GM12878 (cell line): ENCODE results near the gene LGALS1. TPM values are rescaled to one million over a fixed set of nuclear protein-coding genes. Genes with fewer than 3 reads are reported as not detected.
A peak's percentile ranks its signal among the peaks of the same experiment; 100 is the strongest.

ENCODE experiments used
- ASH2L ChIP-seq: fragments of 300-600, 200-600 bp; sonication (generic); IDR thresholded peaks from 2 replicates; pipeline ENCODE4 v1.6.1; 2017; ENCODE audit warnings: low read depth, mild to moderate bottlenecking, borderline replicate concordance
- BMI1 ChIP-seq: fragments of 450-650 bp; IDR thresholded peaks from 2 replicates; pipeline ENCODE4 v1.6.1; 2016; ENCODE audit warnings: mild to moderate bottlenecking, moderate library complexity, borderline replicate concordance
- CBFB ChIP-seq: IDR thresholded peaks from 2 replicates; pipeline ENCODE4 v1.6.1; 2016; ENCODE audit warnings: antibody characterized with exemption, low read depth
- CBX5 ChIP-seq: sonication (generic); IDR thresholded peaks from 2 replicates; pipeline ENCODE4 v1.6.1; 2016; ENCODE audit warnings: low read depth, moderate library complexity, mild to moderate bottlenecking, inconsistent platforms
- HDAC2 ChIP-seq: fragments of 200-600 bp; sonication (generic); IDR thresholded peaks from 2 replicates; pipeline ENCODE4 v1.6.1; 2017
- KLF5 ChIP-seq: fragments of 450-650 bp; IDR thresholded peaks from 2 replicates; pipeline ENCODE4 v1.6.1; 2014; ENCODE audit warnings: mild to moderate bottlenecking; ENCODE audit not compliant: partially characterized antibody
- MEF2B ChIP-seq: fragments of 450-650 bp; IDR thresholded peaks from 2 replicates; pipeline ENCODE4 v1.6.1; 2018; ENCODE audit warnings: mild to moderate bottlenecking, moderate library complexity; ENCODE audit not compliant: partially characterized antibody, poor library complexity, severe bottlenecking
- NFYB ChIP-seq: IDR thresholded peaks from 2 replicates; pipeline ENCODE4 v1.6.1; 2011; ENCODE audit warnings: low read depth, mild to moderate bottlenecking, low read length, improper control_type of control experiment, moderate library complexity; ENCODE audit not compliant: insufficient read depth
- TCF3 ChIP-seq: IDR thresholded peaks from 2 replicates; pipeline ENCODE4 v1.6.1; 2012; ENCODE audit warnings: low read depth, mild to moderate bottlenecking, low read length, borderline replicate concordance; ENCODE audit not compliant: insufficient read depth
- YY1 ChIP-seq: IDR thresholded peaks from 2 replicates; pipeline ENCODE4 v1.6.1; 2011; ENCODE audit warnings: low read depth, mild to moderate bottlenecking, low read length
- ZNF207 ChIP-seq: fragments of 450-650 bp; IDR thresholded peaks from 2 replicates; pipeline ENCODE4 v1.6.1; 2014; ENCODE audit warnings: antibody characterized with exemption, mild to moderate bottlenecking, borderline replicate concordance
- ZNF274 ChIP-seq: IDR thresholded peaks from one replicate; pipeline ENCODE4 v1.8.0; 2011; ENCODE audit not compliant: insufficient read length, insufficient read depth
- polyA plus RNA-seq, 11 experiments: library from polyadenylated mRNA; depleted of rRNA in 4 of 11; unstranded in 6 of 11; stranded (reverse) in 5 of 11; fragments of >200 nt; fragmentation: Nextera tagmentation in 4 of 11; fragmentation: Illumina TruSeq in 1 of 11; extraction: Ambion mirVana in 4 of 11; extraction: Trizol in 1 of 11; gene quantifications; 1 replicate in 1 of 11; 2 replicates in 10 of 11; pipeline versions ENCODE4 v1.2.1 to v1.2.3, GENCODE V29; 2011 to 2016; ENCODE audit warnings: inconsistent platforms in 2 of 11, missing spikeins in 2 of 11, low read depth in 1 of 11
- total RNA-seq, 4 experiments: library from RNA; depleted of rRNA in 3 of 4; stranded (reverse); fragments of >200 nt in 3 of 4; fragmentation: Illumina TruSeq in 1 of 4; extraction: Trizol in 1 of 4; gene quantifications; 2 replicates each; pipeline versions ENCODE4 v1.2.1 to v1.2.3, GENCODE V29; 2013 to 2021
- TF ChIP-seq, protein P1 (sequence below): fragments of 150-350 bp; IDR thresholded peaks from 2 replicates; pipeline ENCODE4 v1.6.1; 2014; ENCODE audit warnings: mild to moderate bottlenecking, low read depth, low read length
- TF ChIP-seq, protein P2 (sequence below), 3 experiments: IDR thresholded peaks in 2 of 3; conservative IDR thresholded peaks in 1 of 3; 2 replicates each; pipeline ENCODE4 v1.5.1; 2011; ENCODE audit warnings: low read depth in 3 of 3, low read length in 3 of 3, mild to moderate bottlenecking in 3 of 3, control low read depth in 2 of 3, moderate library complexity in 2 of 3, inconsistent platforms in 1 of 3, mixed read lengths in 1 of 3; ENCODE audit not compliant: control insufficient read depth in 2 of 3, insufficient read depth in 1 of 3; ENCODE audit errors: extremely low read depth in 1 of 3
- TF ChIP-seq, protein P3 (sequence below): fragments of 450-650 bp; IDR thresholded peaks from 2 replicates; pipeline ENCODE4 v1.6.1; 2016; ENCODE audit warnings: mild to moderate bottlenecking, moderate library complexity, borderline replicate concordance
- TF ChIP-seq, protein P4 (sequence below): fragments of 450-650 bp; IDR thresholded peaks from 2 replicates; pipeline ENCODE4 v1.6.1; 2017; ENCODE audit warnings: mild to moderate bottlenecking, moderate library complexity
- TF ChIP-seq, protein P5 (sequence below): IDR thresholded peaks from 2 replicates; pipeline ENCODE4 v1.6.1; 2011; ENCODE audit warnings: low read depth, low read length, improper control_type of control experiment, borderline replicate concordance

Gene LGALS1
- total and polyA plus RNA-seq, 10 of the 15 experiments (the other 5 are each of a cell fraction or from before 2014, with no cell fraction given), result 312 to 1,889 (median 706) TPM

DNA sequence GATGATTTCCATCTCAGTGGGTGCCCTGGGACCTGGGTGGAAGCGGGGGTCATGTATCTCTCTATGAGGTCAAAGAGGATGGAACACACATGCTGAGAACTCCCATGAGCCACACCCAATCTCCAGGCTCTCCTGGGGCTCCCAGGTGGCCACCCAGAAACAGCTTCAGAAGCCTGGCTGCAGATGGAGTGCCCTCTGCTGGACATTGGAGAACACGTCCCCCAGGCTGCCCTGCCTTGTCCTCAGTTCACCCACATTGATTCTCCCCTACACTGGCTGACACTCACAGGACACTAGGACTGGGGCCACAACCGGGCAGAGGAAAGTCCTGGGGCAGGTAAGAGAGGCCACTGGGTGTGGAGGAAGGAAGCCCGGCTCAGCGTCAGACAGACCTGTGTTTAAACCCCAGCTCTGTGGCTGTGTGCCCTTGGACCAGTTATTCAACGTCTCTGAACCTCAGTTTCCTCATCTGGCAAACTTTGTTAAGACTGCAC, 6.2 kb downstream of the LGALS1 start (continued):
- TF ChIP-seq YY1 (peak; percentile 78), ASH2L (no peak), MEF2B (peak; percentile 60), CBFB (no peak), CBX5 (no peak), NFYB (no peak), BMI1 (no peak), TCF3 (0 out of 2 replicates have a peak, but pooled peaks have one; percentile 50), ZNF274 (no peak), HDAC2 (no peak), ZNF207 (0 out of 2 replicates have a peak, but pooled peaks have one; percentile 20), KLF5 (no peak)
- TF ChIP-seq, protein P1, sequence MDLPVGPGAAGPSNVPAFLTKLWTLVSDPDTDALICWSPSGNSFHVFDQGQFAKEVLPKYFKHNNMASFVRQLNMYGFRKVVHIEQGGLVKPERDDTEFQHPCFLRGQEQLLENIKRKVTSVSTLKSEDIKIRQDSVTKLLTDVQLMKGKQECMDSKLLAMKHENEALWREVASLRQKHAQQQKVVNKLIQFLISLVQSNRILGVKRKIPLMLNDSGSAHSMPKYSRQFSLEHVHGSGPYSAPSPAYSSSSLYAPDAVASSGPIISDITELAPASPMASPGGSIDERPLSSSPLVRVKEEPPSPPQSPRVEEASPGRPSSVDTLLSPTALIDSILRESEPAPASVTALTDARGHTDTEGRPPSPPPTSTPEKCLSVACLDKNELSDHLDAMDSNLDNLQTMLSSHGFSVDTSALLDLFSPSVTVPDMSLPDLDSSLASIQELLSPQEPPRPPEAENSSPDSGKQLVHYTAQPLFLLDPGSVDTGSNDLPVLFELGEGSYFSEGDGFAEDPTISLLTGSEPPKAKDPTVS, result no peak
- TF ChIP-seq, protein P2, sequence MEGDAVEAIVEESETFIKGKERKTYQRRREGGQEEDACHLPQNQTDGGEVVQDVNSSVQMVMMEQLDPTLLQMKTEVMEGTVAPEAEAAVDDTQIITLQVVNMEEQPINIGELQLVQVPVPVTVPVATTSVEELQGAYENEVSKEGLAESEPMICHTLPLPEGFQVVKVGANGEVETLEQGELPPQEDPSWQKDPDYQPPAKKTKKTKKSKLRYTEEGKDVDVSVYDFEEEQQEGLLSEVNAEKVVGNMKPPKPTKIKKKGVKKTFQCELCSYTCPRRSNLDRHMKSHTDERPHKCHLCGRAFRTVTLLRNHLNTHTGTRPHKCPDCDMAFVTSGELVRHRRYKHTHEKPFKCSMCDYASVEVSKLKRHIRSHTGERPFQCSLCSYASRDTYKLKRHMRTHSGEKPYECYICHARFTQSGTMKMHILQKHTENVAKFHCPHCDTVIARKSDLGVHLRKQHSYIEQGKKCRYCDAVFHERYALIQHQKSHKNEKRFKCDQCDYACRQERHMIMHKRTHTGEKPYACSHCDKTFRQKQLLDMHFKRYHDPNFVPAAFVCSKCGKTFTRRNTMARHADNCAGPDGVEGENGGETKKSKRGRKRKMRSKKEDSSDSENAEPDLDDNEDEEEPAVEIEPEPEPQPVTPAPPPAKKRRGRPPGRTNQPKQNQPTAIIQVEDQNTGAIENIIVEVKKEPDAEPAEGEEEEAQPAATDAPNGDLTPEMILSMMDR (IDR thresholded peaks at IDR 0.05 in 2 of 3, conservative IDR thresholded peaks at IDR 0.05 in 1 of 3; ENCODE audit: control insufficient read depth in 2 of 3, extremely low read depth in 1 of 3, insufficient read depth in 1 of 3, low read depth in 3 of 3, low read length in 3 of 3), result peak; percentile 83 to 93 (median 92)
- TF ChIP-seq, protein P3, sequence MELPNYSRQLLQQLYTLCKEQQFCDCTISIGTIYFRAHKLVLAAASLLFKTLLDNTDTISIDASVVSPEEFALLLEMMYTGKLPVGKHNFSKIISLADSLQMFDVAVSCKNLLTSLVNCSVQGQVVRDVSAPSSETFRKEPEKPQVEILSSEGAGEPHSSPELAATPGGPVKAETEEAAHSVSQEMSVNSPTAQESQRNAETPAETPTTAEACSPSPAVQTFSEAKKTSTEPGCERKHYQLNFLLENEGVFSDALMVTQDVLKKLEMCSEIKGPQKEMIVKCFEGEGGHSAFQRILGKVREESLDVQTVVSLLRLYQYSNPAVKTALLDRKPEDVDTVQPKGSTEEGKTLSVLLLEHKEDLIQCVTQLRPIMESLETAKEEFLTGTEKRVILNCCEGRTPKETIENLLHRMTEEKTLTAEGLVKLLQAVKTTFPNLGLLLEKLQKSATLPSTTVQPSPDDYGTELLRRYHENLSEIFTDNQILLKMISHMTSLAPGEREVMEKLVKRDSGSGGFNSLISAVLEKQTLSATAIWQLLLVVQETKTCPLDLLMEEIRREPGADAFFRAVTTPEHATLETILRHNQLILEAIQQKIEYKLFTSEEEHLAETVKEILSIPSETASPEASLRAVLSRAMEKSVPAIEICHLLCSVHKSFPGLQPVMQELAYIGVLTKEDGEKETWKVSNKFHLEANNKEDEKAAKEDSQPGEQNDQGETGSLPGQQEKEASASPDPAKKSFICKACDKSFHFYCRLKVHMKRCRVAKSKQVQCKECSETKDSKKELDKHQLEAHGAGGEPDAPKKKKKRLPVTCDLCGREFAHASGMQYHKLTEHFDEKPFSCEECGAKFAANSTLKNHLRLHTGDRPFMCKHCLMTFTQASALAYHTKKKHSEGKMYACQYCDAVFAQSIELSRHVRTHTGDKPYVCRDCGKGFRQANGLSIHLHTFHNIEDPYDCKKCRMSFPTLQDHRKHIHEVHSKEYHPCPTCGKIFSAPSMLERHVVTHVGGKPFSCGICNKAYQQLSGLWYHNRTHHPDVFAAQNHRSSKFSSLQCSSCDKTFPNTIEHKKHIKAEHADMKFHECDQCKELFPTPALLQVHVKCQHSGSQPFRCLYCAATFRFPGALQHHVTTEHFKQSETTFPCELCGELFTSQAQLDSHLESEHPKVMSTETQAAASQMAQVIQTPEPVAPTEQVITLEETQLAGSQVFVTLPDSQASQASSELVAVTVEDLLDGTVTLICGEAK, result no peak
- TF ChIP-seq, protein P4, sequence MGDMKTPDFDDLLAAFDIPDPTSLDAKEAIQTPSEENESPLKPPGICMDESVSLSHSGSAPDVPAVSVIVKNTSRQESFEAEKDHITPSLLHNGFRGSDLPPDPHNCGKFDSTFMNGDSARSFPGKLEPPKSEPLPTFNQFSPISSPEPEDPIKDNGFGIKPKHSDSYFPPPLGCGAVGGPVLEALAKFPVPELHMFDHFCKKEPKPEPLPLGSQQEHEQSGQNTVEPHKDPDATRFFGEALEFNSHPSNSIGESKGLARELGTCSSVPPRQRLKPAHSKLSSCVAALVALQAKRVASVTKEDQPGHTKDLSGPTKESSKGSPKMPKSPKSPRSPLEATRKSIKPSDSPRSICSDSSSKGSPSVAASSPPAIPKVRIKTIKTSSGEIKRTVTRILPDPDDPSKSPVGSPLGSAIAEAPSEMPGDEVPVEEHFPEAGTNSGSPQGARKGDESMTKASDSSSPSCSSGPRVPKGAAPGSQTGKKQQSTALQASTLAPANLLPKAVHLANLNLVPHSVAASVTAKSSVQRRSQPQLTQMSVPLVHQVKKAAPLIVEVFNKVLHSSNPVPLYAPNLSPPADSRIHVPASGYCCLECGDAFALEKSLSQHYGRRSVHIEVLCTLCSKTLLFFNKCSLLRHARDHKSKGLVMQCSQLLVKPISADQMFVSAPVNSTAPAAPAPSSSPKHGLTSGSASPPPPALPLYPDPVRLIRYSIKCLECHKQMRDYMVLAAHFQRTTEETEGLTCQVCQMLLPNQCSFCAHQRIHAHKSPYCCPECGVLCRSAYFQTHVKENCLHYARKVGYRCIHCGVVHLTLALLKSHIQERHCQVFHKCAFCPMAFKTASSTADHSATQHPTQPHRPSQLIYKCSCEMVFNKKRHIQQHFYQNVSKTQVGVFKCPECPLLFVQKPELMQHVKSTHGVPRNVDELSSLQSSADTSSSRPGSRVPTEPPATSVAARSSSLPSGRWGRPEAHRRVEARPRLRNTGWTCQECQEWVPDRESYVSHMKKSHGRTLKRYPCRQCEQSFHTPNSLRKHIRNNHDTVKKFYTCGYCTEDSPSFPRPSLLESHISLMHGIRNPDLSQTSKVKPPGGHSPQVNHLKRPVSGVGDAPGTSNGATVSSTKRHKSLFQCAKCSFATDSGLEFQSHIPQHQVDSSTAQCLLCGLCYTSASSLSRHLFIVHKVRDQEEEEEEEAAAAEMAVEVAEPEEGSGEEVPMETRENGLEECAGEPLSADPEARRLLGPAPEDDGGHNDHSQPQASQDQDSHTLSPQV, result no peak
- TF ChIP-seq, protein P5, sequence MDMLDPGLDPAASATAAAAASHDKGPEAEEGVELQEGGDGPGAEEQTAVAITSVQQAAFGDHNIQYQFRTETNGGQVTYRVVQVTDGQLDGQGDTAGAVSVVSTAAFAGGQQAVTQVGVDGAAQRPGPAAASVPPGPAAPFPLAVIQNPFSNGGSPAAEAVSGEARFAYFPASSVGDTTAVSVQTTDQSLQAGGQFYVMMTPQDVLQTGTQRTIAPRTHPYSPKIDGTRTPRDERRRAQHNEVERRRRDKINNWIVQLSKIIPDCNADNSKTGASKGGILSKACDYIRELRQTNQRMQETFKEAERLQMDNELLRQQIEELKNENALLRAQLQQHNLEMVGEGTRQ, result no peak
